Epithelial cell of proximal tubule (primary cell): ENCODE measurements around the gene PDZD2. TPM values are rescaled to one million over a fixed set of nuclear protein-coding genes. Genes with fewer than 3 reads are reported as not detected.

Experiments used
- DNase-seq: peaks from one replicate; pipeline ENCODE4 v3.0.0-alpha.2; 2011; ENCODE audit warnings: low read depth
- H3K4me3 ChIP-seq: 2 replicates; pipeline ENCODE4 v1.5.1; 2011; ENCODE audit warnings: low read depth, mild to moderate bottlenecking, low read length
- total RNA-seq: library from RNA; depleted of rRNA; stranded (reverse); fragments of >200 nt; gene quantifications from 2 replicates; pipeline ENCODE4 v1.2.3, GENCODE V29; 2015
- TF ChIP-seq, protein P1 (sequence below): conservative IDR thresholded peaks from 2 replicates; pipeline ENCODE4 v1.5.1; 2012; ENCODE audit warnings: low read depth, mild to moderate bottlenecking, low read length

Gene PDZD2
- total RNA-seq, 1 donor from 2014 or later = 8.4 TPM

DNA sequence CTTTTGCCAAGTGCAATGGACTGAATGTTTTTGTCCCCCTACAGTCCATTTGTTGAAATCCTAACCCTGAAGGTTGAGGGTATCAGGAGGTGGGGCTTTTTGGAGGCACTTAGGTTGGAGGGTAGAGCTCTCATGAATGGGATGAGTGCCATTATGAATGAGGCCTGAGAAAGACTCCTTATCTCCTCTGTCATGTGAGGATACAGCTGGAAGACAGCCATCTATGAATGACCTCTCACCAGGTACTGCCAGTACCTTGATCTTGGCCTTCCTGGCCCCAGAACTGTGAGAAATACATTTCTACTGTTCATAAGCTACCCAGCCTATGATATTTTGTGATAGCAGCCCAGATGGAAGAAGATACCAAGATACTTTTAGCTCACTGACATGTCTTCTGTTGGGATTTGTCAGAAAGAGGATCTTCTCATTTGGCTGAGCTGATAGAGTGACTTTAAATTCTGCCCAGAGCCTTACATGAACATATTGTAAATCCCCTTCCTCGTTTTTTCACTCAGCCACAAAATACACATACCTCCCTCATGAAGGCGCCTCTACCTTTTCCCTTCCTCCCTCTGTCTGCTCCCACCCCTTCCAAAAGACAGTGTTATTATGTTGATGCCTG lies 256.4 kb downstream of the PDZD2 start:
- H3K4me3 ChIP-seq = no peak overlapping the region
- TF ChIP-seq, protein P1, sequence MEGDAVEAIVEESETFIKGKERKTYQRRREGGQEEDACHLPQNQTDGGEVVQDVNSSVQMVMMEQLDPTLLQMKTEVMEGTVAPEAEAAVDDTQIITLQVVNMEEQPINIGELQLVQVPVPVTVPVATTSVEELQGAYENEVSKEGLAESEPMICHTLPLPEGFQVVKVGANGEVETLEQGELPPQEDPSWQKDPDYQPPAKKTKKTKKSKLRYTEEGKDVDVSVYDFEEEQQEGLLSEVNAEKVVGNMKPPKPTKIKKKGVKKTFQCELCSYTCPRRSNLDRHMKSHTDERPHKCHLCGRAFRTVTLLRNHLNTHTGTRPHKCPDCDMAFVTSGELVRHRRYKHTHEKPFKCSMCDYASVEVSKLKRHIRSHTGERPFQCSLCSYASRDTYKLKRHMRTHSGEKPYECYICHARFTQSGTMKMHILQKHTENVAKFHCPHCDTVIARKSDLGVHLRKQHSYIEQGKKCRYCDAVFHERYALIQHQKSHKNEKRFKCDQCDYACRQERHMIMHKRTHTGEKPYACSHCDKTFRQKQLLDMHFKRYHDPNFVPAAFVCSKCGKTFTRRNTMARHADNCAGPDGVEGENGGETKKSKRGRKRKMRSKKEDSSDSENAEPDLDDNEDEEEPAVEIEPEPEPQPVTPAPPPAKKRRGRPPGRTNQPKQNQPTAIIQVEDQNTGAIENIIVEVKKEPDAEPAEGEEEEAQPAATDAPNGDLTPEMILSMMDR = no peak
- no peak for DNase-seq

DNA sequence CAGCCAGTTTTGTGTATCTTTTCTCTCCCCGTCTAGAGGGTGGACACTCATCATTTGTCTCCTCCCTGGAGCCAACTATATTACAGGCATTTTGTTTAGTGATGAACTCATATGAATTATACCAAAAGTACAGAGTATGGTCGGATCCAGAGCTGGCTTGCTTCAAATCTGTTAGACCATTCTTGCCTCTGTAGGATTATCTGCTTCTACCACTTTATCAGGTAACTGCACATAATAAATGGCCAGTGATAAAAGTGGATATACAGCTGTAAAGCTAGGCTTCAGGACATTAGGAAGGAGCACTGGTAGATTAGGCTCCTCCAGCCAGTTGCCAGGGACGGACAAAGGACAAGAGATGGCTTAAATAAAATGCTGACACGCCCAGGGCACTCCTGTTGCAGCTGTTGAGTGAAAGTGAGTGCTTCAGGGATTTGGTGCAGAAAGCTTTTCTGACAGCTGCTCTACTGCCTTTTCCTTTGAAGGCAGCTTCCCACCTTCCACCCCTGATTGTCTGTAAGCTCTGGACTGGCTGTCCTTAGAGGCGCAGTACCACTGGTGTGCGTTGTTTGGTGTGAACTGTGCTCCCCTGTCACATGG lies 259.2 kb downstream of the PDZD2 start:
- H3K4me3 ChIP-seq = no peak overlapping the region
- DNase-seq = no peak
- TF ChIP-seq, protein P1 = no peak

DNA sequence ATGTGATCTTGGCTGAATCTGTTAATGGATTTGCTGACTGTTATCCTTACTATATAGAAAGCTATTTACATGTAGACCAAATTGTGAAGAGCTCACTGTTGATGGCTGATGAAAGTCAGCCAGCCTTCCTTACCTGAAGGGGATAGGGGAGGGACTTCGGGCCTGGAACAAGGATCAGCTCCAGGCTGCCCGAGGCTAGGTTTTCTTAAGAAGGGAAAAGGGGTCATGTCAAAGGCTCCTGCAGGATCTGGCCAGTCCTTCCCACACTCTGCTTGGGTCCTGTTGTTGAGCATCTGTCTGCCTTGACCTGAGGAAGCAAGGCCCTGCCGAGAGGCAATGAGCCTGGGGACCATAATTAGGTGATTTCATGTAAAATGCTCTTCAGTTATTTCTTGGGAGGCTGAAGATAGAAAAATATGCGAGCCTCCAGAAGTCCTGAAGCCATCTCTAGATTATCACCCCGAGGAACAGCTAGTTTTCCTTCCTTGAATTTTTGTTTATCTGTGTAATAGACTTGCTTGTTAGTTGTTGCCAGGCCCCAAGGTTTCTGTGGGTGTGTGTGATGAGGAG lies 261.4 kb downstream of the PDZD2 start:
- TF ChIP-seq, protein P1 = no peak

DNA sequence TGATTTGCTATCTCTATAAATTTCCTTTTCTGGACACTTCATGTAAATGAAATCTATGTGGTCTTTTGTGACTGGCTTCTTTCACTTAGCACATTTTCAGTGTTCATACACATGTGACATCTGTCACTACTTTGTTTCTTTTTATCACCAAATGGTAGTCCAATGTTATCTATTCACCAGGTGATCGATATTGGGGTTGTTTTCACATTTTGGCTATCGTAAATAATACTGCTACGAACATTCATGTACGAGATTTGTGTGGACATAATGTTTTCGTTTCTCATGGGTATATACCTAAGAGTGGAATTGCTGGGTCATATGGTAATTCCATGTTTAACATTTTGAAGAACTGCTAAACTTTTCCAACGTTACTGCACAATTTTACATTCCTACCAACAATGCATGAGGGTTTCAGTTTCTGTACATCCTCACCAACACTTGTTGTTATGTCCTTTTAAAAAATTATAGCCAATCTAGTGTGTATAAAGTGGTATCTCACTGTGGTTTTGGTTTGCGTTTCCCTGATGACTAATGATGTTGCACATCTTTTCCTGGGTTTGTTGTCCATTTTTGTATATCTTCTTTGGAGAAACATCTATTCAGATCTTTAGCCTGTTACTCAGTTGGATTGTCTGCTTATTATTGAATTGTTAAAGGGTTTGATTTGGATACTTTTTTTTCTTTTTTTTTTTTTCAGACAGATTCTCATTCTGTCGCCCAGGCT lies 263.0 kb downstream of the PDZD2 start:
- TF ChIP-seq, protein P1 = no peak
- no peak for DNase-seq
- H3K4me3 ChIP-seq = no peak overlapping the region

More for the DNA sequence above, 261.4 kb downstream of the PDZD2 start:
- no peak for DNase-seq
- H3K4me3 ChIP-seq = no peak overlapping the region

DNA sequence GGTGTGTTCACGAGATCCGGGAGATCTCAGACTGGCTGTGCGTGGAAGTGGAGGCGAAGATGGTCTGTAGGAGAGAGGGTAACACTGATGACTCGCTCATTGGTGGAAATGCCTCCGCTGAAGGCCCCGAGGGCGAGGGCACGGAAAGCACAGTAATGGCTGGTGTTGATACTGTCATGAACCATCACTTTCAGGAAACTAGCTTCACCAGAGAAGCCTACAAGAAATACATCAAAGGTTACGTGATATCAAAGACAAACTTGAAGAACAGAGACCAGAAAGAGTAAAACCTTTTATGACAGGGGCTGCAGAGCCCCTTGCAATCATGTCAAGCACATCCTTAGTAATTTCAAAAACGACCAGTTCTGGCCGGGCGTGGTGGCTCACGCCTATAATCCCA lies 269.5 kb downstream of the PDZD2 start:
- DNase-seq = no peak
- TF ChIP-seq, protein P1 = no peak
- no peak overlapping the region for H3K4me3 ChIP-seq

DNA sequence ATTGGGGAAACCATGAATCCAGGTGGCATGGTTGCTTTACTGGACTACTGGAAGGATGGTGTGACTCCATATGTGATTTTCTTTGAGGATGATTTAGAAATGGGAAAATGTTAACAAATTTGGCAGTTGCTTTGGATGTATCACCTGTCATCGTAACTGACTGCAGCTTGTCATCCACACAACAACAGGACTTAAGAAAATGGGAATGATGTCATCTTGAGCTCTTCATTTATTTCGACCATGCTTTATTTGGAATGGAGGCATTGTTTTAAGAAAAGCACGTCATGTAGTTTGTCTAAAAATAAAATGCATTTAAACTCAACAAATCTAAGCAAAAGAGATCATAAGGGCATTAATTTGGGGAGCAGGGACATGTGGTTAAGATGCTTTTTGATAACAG lies 270.1 kb downstream of the PDZD2 start:
- TF ChIP-seq, protein P1 = no peak
- H3K4me3 ChIP-seq = no peak overlapping the region
- no peak for DNase-seq
